ENCODE data around the gene ZMYM4.

ZMYM4 gene

DNA sequence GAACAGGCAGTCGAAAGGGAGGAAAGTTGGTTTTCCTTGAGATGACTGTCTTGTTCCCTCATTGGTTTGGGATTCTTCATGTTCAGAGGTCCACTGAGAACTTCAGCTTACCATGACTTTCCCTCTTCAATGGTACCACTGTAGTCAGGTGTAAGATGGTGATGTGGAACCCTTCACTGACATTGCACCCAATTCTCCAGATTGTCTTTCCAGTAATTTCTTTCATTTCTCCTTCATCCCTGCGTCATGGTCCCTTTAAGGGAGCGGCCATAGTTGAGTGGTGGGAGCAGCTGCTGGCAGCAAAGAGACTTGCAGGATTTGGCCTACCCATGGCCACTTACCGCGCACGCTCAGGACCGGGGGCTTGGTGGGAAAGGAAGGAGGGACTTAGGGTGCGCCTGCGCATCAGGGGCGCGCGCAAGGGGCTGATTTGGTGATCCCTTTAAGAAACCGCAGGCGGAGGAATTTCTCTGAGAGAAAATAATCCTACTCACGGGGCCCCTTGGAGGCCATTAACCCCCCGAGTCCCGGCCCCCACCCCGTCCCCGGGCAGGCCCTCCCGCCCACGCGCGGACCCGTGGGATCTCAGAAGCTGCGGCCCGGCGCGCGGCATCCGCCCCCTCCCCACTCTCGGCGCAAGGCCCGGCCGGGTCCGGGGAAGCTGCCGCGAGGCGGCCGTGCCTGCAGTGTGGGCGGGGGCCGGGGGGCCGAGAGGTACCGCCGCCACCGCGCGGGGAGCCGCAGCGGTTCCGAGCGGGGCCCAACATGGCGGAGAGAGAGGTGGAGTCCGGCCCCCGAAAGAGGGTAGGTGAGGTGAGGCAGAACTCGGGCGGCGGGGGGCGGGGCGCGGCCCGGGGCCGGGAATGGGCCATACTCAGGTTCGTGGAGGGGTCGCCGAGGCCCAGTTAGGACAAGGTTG, at the start of gene ZMYM4:
TSS of gene ZMYM4 (plus strand) at position 428 of the 919 bp plus-strand sequence. CDS start at position 766, 338 bp downstream.
- peak; percentile 98 for DNase-seq (ENCODE audit: low read depth)
- peak within 1 kb of the TSS; percentile 71 for H3K4me3 ChIP-seq (ENCODE audit: control insufficient read depth, low read depth, low read length)
- TF ChIP-seq, protein P1, sequence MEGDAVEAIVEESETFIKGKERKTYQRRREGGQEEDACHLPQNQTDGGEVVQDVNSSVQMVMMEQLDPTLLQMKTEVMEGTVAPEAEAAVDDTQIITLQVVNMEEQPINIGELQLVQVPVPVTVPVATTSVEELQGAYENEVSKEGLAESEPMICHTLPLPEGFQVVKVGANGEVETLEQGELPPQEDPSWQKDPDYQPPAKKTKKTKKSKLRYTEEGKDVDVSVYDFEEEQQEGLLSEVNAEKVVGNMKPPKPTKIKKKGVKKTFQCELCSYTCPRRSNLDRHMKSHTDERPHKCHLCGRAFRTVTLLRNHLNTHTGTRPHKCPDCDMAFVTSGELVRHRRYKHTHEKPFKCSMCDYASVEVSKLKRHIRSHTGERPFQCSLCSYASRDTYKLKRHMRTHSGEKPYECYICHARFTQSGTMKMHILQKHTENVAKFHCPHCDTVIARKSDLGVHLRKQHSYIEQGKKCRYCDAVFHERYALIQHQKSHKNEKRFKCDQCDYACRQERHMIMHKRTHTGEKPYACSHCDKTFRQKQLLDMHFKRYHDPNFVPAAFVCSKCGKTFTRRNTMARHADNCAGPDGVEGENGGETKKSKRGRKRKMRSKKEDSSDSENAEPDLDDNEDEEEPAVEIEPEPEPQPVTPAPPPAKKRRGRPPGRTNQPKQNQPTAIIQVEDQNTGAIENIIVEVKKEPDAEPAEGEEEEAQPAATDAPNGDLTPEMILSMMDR (conservative IDR thresholded peaks at IDR 0.05; ENCODE audit: control insufficient read depth, insufficient read depth, low read depth, low read length), result no peak

DNA sequence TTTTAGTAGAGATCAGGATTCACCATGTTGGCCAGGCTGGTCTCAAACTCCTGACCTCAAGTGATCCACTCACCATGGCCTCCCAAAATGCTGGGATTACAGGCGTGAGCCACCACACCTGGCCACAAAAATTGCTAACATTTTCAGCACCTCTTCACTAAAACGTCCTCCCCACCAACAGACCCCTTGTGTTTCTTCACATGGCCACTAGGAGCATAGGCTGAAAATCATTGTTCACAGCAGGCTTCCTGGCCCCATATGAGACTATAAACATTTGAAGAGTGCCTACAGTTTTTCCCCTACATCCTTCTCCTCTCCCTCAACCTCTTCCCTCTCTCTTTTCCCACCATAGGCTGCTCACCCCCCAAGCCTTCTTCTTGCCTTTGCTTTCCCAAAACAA, 47.5 kb upstream of the ZMYM4 start:
- DNase-seq (ENCODE audit: low read depth), result peak; percentile 23

DNA sequence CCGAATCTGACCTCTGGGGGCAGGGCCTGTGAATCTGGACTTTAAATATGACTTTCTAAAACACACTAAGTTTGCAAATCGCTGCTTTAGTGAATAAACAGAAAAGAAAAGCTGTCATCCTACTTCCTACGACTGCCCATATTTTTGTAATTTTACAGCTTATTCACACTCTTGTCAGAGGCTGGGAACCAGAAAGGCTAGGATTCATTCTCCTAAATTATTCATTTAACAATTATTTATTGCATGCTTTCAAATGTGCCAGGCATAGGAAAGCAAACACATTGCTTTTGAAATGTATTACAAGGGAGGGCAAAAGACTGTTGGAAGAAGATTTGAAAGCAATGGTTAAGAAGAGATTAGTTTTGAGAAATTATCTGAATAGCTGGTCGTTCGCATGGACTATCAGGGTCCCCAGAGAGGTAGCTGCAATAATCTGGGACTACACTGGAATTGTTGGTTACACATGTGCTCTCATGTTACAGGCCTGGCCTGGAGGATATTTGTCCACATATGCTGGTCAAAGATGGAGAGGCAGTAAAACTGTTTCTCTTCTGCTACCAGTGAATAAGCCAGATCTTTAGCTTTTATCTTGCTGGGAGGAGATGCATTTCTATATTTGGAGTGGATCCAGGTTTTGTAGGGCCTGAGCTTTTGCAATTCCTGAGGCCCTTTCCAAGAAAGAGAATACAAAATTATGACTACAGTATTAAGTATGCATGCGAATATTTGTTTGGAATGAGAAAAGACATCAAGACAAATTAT, 46.0 kb upstream of the ZMYM4 start:
- peak; percentile 83 for DNase-seq (ENCODE audit: low read depth)
- TF ChIP-seq, protein P1 (conservative IDR thresholded peaks at IDR 0.05; ENCODE audit: control insufficient read depth, insufficient read depth, low read depth, low read length), result no peak

More for the DNA sequence above, 47.5 kb upstream of the ZMYM4 start:
- H3K4me3 ChIP-seq (ENCODE audit: control insufficient read depth, low read depth, low read length), result no peak overlapping the region
- TF ChIP-seq, protein P1 (conservative IDR thresholded peaks at IDR 0.05; ENCODE audit: control insufficient read depth, insufficient read depth, low read depth, low read length), result peak; percentile 51

DNA sequence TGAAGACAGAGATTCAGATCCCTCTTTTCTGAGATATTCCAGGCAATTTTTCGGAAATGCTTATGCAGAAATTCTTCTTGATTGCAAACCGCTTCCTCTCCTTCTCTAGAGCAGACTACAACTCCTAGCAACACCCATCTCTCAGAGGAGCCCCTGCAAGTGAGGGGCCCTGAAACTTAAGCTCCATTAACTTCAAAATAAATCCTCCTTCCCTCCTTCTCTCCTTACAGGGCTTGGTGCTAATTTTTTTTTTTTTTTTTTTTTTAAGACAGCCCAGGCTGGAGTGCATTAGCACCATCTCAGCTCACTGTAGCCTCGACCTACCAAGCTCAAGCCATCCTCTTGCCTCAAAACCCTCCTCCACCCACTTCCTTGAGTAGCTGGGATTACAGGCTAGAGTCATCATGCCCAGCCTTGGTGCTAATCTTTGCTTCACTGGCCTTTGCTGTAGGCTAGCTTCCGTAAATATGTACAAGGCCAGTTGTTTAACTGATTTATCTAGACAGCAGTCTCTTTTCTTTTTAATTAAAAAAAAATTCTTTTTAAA, 45.4 kb upstream of the ZMYM4 start:
- peak; percentile 21 for DNase-seq (ENCODE audit: low read depth)
- TF ChIP-seq, protein P1 (conservative IDR thresholded peaks at IDR 0.05; ENCODE audit: control insufficient read depth, insufficient read depth, low read depth, low read length), result no peak
- no peak overlapping the region for H3K4me3 ChIP-seq (ENCODE audit: control insufficient read depth, low read depth, low read length)

More for the DNA sequence above, 46.0 kb upstream of the ZMYM4 start:
- H3K4me3 ChIP-seq (ENCODE audit: control insufficient read depth, low read depth, low read length), result no peak overlapping the region

DNA sequence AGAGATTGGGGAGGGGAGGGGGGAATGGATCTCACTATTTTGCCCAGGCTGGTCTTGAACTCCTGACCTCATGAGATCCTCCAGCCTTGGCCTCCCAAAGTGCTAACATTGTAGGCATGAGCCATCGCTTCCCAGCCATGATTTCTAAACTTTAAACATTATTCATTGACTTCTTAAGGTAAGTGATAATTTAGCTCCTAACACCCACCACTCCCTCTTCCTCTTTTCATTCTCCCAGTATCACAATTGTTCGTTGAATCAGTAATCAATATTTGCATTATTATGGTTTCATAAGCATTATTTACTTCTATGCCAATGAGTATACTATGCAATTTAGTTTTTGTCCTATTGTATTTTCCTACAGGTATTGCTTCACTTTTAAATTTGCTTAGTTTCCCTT, 42.0 kb upstream of the ZMYM4 start:
- H3K4me3 ChIP-seq (ENCODE audit: control insufficient read depth, low read depth, low read length), result no peak overlapping the region
- TF ChIP-seq, protein P1 (conservative IDR thresholded peaks at IDR 0.05; ENCODE audit: control insufficient read depth, insufficient read depth, low read depth, low read length), result no peak
- no peak for DNase-seq (ENCODE audit: low read depth)

DNA sequence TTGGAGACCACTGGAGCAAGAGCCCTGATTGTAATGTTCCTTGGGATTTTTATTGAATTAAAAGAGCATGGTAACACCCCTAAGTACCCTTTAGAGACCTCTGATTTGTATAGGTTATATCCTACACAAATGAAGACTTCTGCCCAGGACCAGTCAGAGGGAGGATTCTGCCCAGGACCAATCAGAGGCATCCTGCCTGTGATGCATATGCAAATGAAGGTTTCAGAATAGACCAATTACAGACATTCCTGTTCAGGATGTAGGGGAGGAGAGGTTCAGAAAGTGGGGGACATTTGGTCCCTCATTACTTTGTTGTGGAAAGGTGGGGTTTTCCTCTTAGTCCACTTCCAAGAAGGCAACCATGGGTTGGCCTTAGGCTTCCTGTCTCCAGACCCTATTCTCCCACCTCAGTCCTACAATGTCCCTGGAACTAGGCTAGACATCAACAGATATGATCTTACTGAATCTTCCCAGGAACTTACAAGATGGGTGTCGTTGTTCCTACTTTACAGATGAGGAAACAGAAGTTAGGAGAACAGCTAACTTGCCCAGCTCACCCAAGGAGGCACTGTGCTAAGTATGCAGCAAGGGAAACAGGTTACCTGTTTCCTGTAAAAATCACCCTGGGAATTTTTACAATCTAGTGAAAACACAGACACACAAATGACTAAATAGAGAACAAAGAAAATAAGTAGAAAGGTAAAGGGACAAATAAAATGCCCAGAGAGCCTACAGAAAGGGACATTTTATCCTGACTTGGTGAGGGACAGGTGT, 38.7 kb upstream of the ZMYM4 start:
- H3K4me3 ChIP-seq (ENCODE audit: control insufficient read depth, low read depth, low read length), result no peak overlapping the region
- no peak for DNase-seq (ENCODE audit: low read depth)

More for the DNA sequence above, 38.7 kb upstream of the ZMYM4 start:
- TF ChIP-seq, protein P1 (conservative IDR thresholded peaks at IDR 0.05; ENCODE audit: control insufficient read depth, insufficient read depth, low read depth, low read length), result no peak

Measured in fibroblast of mammary gland (primary cell).